ENCODE measurements around the gene MFSD8.
"Not testable (repeated sequence)": the region's sequence is repeated elsewhere in the genome, so short reads cannot be mapped to it uniquely, and the experiment has no call there.

Gene MFSD8

GRCh38 chr4:127975121-127975770 lies 10.3 kb upstream of the MFSD8 start:
- Histone ChIP-seq H3K9me3 (ENCODE audit: control insufficient read depth, insufficient read depth, low read length) (0 out of 2 replicates have a peak, but pooled peaks cover 3% of the 10 kb centered on the region), H3K27ac (ENCODE audit: low read depth, low read length) (no peak overlapping the region), H3K4me2 (ENCODE audit: low read length) (no peak overlapping the region), H3F3A (ENCODE audit: control insufficient read depth, insufficient read depth) (no peaks in the 10 kb centered on the region), H3K36me3 (ENCODE audit: control insufficient read depth, low read length) (peaks cover 24% of the 10 kb centered on the region), H3K4me1 (ENCODE audit: control insufficient read depth, low read length) (no peaks in the 10 kb centered on the region), H3K79me2 (ENCODE audit: control insufficient read depth, low read length) (peaks cover 35% of the 10 kb centered on the region), H3K27me3 (ENCODE audit: control insufficient read depth, low read length) (no peaks in the 10 kb centered on the region), H3K9me2 (replicated peaks; ENCODE audit: control insufficient read depth, low read length) (no peaks in the 10 kb centered on the region), H4K20me1 (ENCODE audit: control insufficient read depth, insufficient read depth, low read depth, low read length) (no peaks in the 10 kb centered on the region), H3K4me3 (ENCODE audit: low read length) (no peak overlapping the region)
- TF ChIP-seq EZH2phosphoT487 (IDR thresholded peaks at IDR 0.05; ENCODE audit: borderline replicate concordance, low read length) = no peak
- TF ChIP-seq, protein P1, sequence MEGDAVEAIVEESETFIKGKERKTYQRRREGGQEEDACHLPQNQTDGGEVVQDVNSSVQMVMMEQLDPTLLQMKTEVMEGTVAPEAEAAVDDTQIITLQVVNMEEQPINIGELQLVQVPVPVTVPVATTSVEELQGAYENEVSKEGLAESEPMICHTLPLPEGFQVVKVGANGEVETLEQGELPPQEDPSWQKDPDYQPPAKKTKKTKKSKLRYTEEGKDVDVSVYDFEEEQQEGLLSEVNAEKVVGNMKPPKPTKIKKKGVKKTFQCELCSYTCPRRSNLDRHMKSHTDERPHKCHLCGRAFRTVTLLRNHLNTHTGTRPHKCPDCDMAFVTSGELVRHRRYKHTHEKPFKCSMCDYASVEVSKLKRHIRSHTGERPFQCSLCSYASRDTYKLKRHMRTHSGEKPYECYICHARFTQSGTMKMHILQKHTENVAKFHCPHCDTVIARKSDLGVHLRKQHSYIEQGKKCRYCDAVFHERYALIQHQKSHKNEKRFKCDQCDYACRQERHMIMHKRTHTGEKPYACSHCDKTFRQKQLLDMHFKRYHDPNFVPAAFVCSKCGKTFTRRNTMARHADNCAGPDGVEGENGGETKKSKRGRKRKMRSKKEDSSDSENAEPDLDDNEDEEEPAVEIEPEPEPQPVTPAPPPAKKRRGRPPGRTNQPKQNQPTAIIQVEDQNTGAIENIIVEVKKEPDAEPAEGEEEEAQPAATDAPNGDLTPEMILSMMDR (IDR thresholded peaks at IDR 0.05; ENCODE audit: low read depth, low read length, poor library complexity, severe bottlenecking) = no peak

GRCh38 chr4:127970925-127971324 lies 6.0 kb upstream of the MFSD8 start:
- not testable (repeated sequence) for H3K9me2 ChIP-seq (replicated peaks; ENCODE audit: control insufficient read depth, low read length); H3K27ac ChIP-seq (ENCODE audit: low read depth, low read length); H3F3A ChIP-seq (ENCODE audit: control insufficient read depth, insufficient read depth); H3K4me3 ChIP-seq (ENCODE audit: low read length); H3K27me3 ChIP-seq (ENCODE audit: control insufficient read depth, low read length); H4K20me1 ChIP-seq (ENCODE audit: control insufficient read depth, insufficient read depth, low read depth, low read length); H3K4me1 ChIP-seq (ENCODE audit: control insufficient read depth, low read length); H3K9me3 ChIP-seq (ENCODE audit: control insufficient read depth, insufficient read depth, low read length); H3K4me2 ChIP-seq (ENCODE audit: low read length)
- Histone ChIP-seq H3K36me3 (ENCODE audit: control insufficient read depth, low read length) (peaks cover 21% of the 10 kb centered on the region), H3K79me2 (ENCODE audit: control insufficient read depth, low read length) (peaks cover 74% of the 10 kb centered on the region)

- peaks cover 10% of the 10 kb centered on the region for H3K4me1 ChIP-seq (ENCODE audit: control insufficient read depth, low read length)
- H3K27ac ChIP-seq (ENCODE audit: low read depth, low read length) = no peak overlapping the region
- no peaks in the 10 kb centered on the region for H3K9me3 ChIP-seq (ENCODE audit: control insufficient read depth, insufficient read depth, low read length)
- H3K79me2 ChIP-seq (ENCODE audit: control insufficient read depth, low read length) = peaks cover 84% of the 10 kb centered on the region
- H3K9me2 ChIP-seq (replicated peaks; ENCODE audit: control insufficient read depth, low read length) = no peaks in the 10 kb centered on the region
- TF ChIP-seq, protein P1 (IDR thresholded peaks at IDR 0.05; ENCODE audit: low read depth, low read length, poor library complexity, severe bottlenecking) = no peak
- no peak for TF ChIP-seq EZH2phosphoT487 (IDR thresholded peaks at IDR 0.05; ENCODE audit: borderline replicate concordance, low read length)
- peaks cover 18% of the 10 kb centered on the region for H3K36me3 ChIP-seq (ENCODE audit: control insufficient read depth, low read length)
- no peaks in the 10 kb centered on the region for H3K27me3 ChIP-seq (ENCODE audit: control insufficient read depth, low read length)
- no peak overlapping the region for H3K4me3 ChIP-seq (ENCODE audit: low read length)
- no peaks in the 10 kb centered on the region for H4K20me1 ChIP-seq (ENCODE audit: control insufficient read depth, insufficient read depth, low read depth, low read length)
- H3F3A ChIP-seq (ENCODE audit: control insufficient read depth, insufficient read depth) = no peaks in the 10 kb centered on the region
- no peak overlapping the region for H3K4me2 ChIP-seq (ENCODE audit: low read length)
These were observed 3.6 kb upstream of the MFSD8 start for GRCh38 chr4:127968586-127968985.

DNA sequence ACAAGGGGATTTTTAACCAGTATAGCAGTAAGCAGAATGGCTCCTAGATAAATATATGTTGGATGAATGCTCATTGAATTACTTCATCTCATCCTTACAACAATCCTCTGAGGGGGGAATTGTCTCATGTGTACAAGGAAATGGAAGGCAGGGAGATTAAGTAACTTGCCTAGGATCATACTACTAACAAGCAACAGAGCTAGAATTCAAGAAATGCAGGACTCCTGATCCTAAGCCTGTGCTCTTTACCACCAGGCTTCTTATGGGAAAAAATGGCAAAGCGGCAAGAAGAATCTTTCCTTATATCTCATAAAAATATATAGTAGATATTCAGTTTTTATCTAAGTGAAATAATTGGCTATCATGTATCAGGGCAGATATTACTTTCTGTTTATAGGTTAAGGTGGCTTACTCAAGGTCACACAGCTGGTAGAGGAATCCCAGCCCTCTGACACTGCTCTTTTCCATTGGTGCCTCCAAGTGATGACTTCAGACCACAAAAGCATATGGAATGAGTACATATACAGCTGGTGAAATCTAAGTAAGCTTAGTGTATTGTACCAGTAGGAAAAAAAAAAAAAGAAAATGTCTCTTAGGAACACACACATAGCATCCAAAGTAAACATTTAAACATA lies 2.3 kb upstream of the MFSD8 start:
- Histone ChIP-seq H3K27me3 (ENCODE audit: control insufficient read depth, low read length) (no peaks in the 10 kb centered on the region), H4K20me1 (ENCODE audit: control insufficient read depth, insufficient read depth, low read depth, low read length) (no peaks in the 10 kb centered on the region), H3K9me3 (ENCODE audit: control insufficient read depth, insufficient read depth, low read length) (no peaks in the 10 kb centered on the region), H3F3A (ENCODE audit: control insufficient read depth, insufficient read depth) (no peaks in the 10 kb centered on the region), H3K9me2 (replicated peaks; ENCODE audit: control insufficient read depth, low read length) (no peaks in the 10 kb centered on the region), H3K4me3 (ENCODE audit: low read length) (no peak overlapping the region), H3K36me3 (ENCODE audit: control insufficient read depth, low read length) (peaks cover 18% of the 10 kb centered on the region), H3K4me1 (ENCODE audit: control insufficient read depth, low read length) (peaks cover 10% of the 10 kb centered on the region), H3K4me2 (ENCODE audit: low read length) (no peak overlapping the region), H3K79me2 (ENCODE audit: control insufficient read depth, low read length) (peaks cover 89% of the 10 kb centered on the region), H3K27ac (ENCODE audit: low read depth, low read length) (no peak overlapping the region)
- no peak for TF ChIP-seq EZH2phosphoT487 (IDR thresholded peaks at IDR 0.05; ENCODE audit: borderline replicate concordance, low read length)
- TF ChIP-seq, protein P1 (IDR thresholded peaks at IDR 0.05; ENCODE audit: low read depth, low read length, poor library complexity, severe bottlenecking) = no peak

Measured in DOHH2 (cell line).